Esophagus muscularis mucosa (tissue), 3 donors: Measurements from ENCODE around the gene AIP.
"Not testable (repeated sequence)": the region's sequence is repeated elsewhere in the genome, so short reads cannot be mapped to it uniquely, and the experiment has no call there.

Experiments used
- POLR2A ChIP-seq: fragments of 450-650 bp; IDR thresholded peaks from one replicate; pipeline ENCODE4 v1.6.1; 2017; ENCODE audit warnings: antibody characterized with exemption, moderate library complexity, mild to moderate bottlenecking, low read depth
- POLR2AphosphoS5 ChIP-seq, 2 donors: sonication (generic); formaldehyde crosslinking; IDR thresholded peaks; one replicate each; pipeline ENCODE4 v1.6.1; 2017; ENCODE audit warnings: antibody characterized with exemption in 2 of 2
- TF ChIP-seq, protein P1 (sequence below), 3 experiments: fragments of 200-600 bp in 2 of 3; fragments of 450-650 bp in 1 of 3; sonication (generic) in 2 of 3; IDR thresholded peaks; one replicate each; pipeline ENCODE4 v1.5.1; 2017 to 2019; ENCODE audit warnings: antibody characterized with exemption in 3 of 3, mild to moderate bottlenecking in 2 of 3, moderate library complexity in 1 of 3

DNA sequence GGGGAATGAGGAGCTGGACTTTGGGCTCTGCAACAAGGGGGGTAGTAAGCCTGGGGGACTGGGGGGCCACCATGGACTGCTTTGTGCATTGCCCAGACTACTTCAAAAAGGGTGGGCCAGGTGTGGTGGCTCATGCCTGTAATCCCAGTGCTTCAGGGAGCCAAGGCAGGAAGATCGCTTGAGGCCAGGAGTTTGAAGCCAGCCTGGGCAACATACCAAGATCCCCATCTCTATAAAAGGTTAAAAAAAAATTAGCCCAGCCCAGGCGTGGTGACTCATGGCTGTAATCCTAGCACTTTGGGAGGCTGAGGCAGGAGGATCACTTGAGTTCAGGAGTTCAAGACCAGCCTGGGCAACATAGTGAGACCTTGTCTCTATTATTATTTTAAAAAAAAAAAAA, 17.3 kb upstream of the AIP start:
- TF ChIP-seq, protein P1, sequence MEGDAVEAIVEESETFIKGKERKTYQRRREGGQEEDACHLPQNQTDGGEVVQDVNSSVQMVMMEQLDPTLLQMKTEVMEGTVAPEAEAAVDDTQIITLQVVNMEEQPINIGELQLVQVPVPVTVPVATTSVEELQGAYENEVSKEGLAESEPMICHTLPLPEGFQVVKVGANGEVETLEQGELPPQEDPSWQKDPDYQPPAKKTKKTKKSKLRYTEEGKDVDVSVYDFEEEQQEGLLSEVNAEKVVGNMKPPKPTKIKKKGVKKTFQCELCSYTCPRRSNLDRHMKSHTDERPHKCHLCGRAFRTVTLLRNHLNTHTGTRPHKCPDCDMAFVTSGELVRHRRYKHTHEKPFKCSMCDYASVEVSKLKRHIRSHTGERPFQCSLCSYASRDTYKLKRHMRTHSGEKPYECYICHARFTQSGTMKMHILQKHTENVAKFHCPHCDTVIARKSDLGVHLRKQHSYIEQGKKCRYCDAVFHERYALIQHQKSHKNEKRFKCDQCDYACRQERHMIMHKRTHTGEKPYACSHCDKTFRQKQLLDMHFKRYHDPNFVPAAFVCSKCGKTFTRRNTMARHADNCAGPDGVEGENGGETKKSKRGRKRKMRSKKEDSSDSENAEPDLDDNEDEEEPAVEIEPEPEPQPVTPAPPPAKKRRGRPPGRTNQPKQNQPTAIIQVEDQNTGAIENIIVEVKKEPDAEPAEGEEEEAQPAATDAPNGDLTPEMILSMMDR (IDR thresholded peaks at IDR 0.05), result not testable (repeated sequence)
- TF ChIP-seq POLR2A; POLR2AphosphoS5 (IDR thresholded peaks at IDR 0.05): not testable (repeated sequence)
